CD14-positive monocyte (primary cell): Measurements from ENCODE around the gene CHPT1. TPM values are rescaled to one million over a fixed set of nuclear protein-coding genes. Genes with fewer than 3 reads are reported as not detected.
A peak's percentile ranks its signal among the peaks of the same experiment; 100 is the strongest.

ENCODE experiments used
- DNase-seq, 3 donors: peaks; one replicate each; pipeline ENCODE4 v3.0.0-alpha.2; 2011 to 2022
- H2AFZ ChIP-seq: 2 replicates; pipeline ENCODE4 v1.6.0; 2012; ENCODE audit warnings: mild to moderate bottlenecking, low read depth, low read length, inconsistent platforms; ENCODE audit not compliant: insufficient read depth, poor library complexity, severe bottlenecking
- H3K27ac ChIP-seq, 2 donors: 1 replicate in 1 of 2; 2 replicates in 1 of 2; pipeline ENCODE4 v1.5.1; 2012 to 2013; ENCODE audit warnings: low read length in 2 of 2, control low read depth in 1 of 2, inconsistent platforms in 1 of 2, low read depth in 1 of 2, mild to moderate bottlenecking in 1 of 2
- H3K27me3 ChIP-seq, 2 donors: one replicate each; pipeline versions ENCODE4 v1.6.0 to v1.6.1; 2011 to 2013; ENCODE audit warnings: low read length in 2 of 2; ENCODE audit not compliant: control insufficient read depth in 2 of 2, insufficient read depth in 2 of 2
- H3K36me3 ChIP-seq, 2 donors: replicated peaks in 1 of 2; 1 replicate in 1 of 2; 2 replicates in 1 of 2; pipeline versions ENCODE4 v1.5.1 to v1.6.1; 2012 to 2013; ENCODE audit warnings: low read length in 2 of 2, control low read depth in 1 of 2, inconsistent platforms in 1 of 2, mild to moderate bottlenecking in 1 of 2; ENCODE audit not compliant: insufficient read depth in 2 of 2, control insufficient read depth in 1 of 2
- H3K4me1 ChIP-seq, 2 donors: 1 replicate in 1 of 2; 2 replicates in 1 of 2; pipeline versions ENCODE4 v1.5.1 to v1.6.1; 2012 to 2013; ENCODE audit warnings: low read length in 2 of 2, control low read depth in 1 of 2, inconsistent platforms in 1 of 2, mild to moderate bottlenecking in 1 of 2, moderate library complexity in 1 of 2; ENCODE audit not compliant: insufficient read depth in 2 of 2, control insufficient read depth in 1 of 2
- H3K4me2 ChIP-seq: replicated peaks from 2 replicates; pipeline ENCODE3; 2012; ENCODE audit warnings: low read length, moderate library complexity, mild to moderate bottlenecking; ENCODE audit not compliant: poor library complexity, severe bottlenecking; ENCODE audit errors: extremely low read depth
- H3K4me3 ChIP-seq, 3 experiments: fragments of 200-600 bp in 1 of 3; sonication (generic) in 1 of 3; replicated peaks in 1 of 3; 1 replicate in 2 of 3; 2 replicates in 1 of 3; pipeline ENCODE4 v1.5.1; 2011 to 2013; ENCODE audit warnings: low read length in 3 of 3, mild to moderate bottlenecking in 3 of 3, control low read depth in 2 of 3, low read depth in 2 of 3, inconsistent platforms in 1 of 3, moderate library complexity in 1 of 3
- H3K79me2 ChIP-seq: 2 replicates; pipeline ENCODE4 v1.6.0; 2012; ENCODE audit warnings: mild to moderate bottlenecking, control low read depth, inconsistent platforms, low read length, moderate library complexity; ENCODE audit not compliant: insufficient read depth
- H3K9ac ChIP-seq: 2 replicates; pipeline ENCODE4 v1.6.0; 2017; ENCODE audit warnings: low read length, mild to moderate bottlenecking; ENCODE audit not compliant: insufficient read depth, poor library complexity, severe bottlenecking
- H3K9me3 ChIP-seq, 2 donors: replicated peaks in 1 of 2; 1 replicate in 1 of 2; 2 replicates in 1 of 2; pipeline versions ENCODE4 v1.5.1 to v1.6.1; 2012 to 2013; ENCODE audit warnings: low read length in 2 of 2, control low read depth in 1 of 2; ENCODE audit not compliant: control insufficient read depth in 1 of 2, insufficient read depth in 1 of 2
- H4K20me1 ChIP-seq: 2 replicates; pipeline ENCODE4 v1.6.0; 2012; ENCODE audit warnings: mild to moderate bottlenecking, low read length, control low read depth, moderate library complexity; ENCODE audit not compliant: insufficient read depth
- H3K27ac Mint-ChIP-seq, 7 donors: one replicate each; pipeline ENCODE4 v1.8.0; 2020; ENCODE audit warnings: mild to moderate bottlenecking in 7 of 7, mixed read lengths in 7 of 7, moderate library complexity in 6 of 7, inconsistent platforms in 2 of 7
- H3K27me3 Mint-ChIP-seq, 3 donors: one replicate each; pipeline ENCODE4 v1.8.0; 2021 to 2022; ENCODE audit warnings: low read depth in 3 of 3, mild to moderate bottlenecking in 3 of 3, mixed read lengths in 3 of 3, moderate library complexity in 3 of 3, inconsistent platforms in 1 of 3
- H3K36me3 Mint-ChIP-seq, 2 donors: one replicate each; pipeline ENCODE4 v1.8.0; 2020; ENCODE audit warnings: mixed read lengths in 2 of 2, inconsistent platforms in 1 of 2, mild to moderate bottlenecking in 1 of 2
- H3K4me1 Mint-ChIP-seq: one replicate; pipeline ENCODE4 v1.8.0; 2020; ENCODE audit warnings: mild to moderate bottlenecking, mixed read lengths
- H3K4me3 Mint-ChIP-seq, 2 donors: one replicate each; pipeline ENCODE4 v1.8.0; 2020; ENCODE audit warnings: mild to moderate bottlenecking in 2 of 2, mixed read lengths in 2 of 2, moderate library complexity in 1 of 2
- H3K9me3 Mint-ChIP-seq, 7 donors: one replicate each; pipeline ENCODE4 v1.8.0; 2020 to 2022; ENCODE audit warnings: mixed read lengths in 7 of 7, mild to moderate bottlenecking in 6 of 7, moderate library complexity in 6 of 7, inconsistent platforms in 2 of 7
- CTCF ChIP-seq: fragments of 200-600 bp; IDR thresholded peaks from one replicate; pipeline ENCODE4 v1.8.0; 2022; ENCODE audit warnings: antibody characterized with exemption, mild to moderate bottlenecking
- whole genome bisulfite sequencing: methylation state at CpG from one replicate; pipeline ENCODE4 v1.1.5; 2013; ENCODE audit warnings: missing lambda C conversion rate; ENCODE audit not compliant: insufficient coverage; 5-methylcytosine and 5-hydroxymethylcytosine counted together
- intact Hi-C, 2 donors: fragments of 100-400 bp; cut with micrococcal nuclease; formaldehyde crosslinking; loops; one replicate each; pipeline versions ENCODE4 v1.15.0 to v1.15.1; 2023
- polyA plus RNA-seq, 3 donors: library from polyadenylated mRNA; depleted of rRNA in 1 of 3; unstranded in 2 of 3; stranded (reverse) in 1 of 3; fragments of 300-500 nt in 2 of 3; fragments of >200 nt in 1 of 3; fragmentation: Illumina TruSeq in 2 of 3; gene quantifications; 1 replicate in 2 of 3; 2 replicates in 1 of 3; pipeline ENCODE4 v1.2.3, GENCODE V29; 2012 to 2021

Gene CHPT1
- polyA plus RNA-seq, 3 donors: 30.9 to 92.7 (median 36.7) TPM

- no peak overlapping the region for H3K9ac ChIP-seq
- H3K36me3 ChIP-seq: peaks cover 72 to 98% of the 10 kb centered on the region in 2 donors
- intact Hi-C loops: no loop called here
- no peak overlapping the region for H3K27ac ChIP-seq
- no peak overlapping the region for H3K4me2 ChIP-seq
- H3K79me2 ChIP-seq: no peaks in the 10 kb centered on the region
- H3K4me3 Mint-ChIP-seq: no peak overlapping the region
- no peak overlapping the region for H2AFZ ChIP-seq
- no peaks in the 10 kb centered on the region for H3K4me1 ChIP-seq
- H3K4me3 ChIP-seq: no peak overlapping the region
- H3K4me1 Mint-ChIP-seq: no peaks in the 10 kb centered on the region
- H3K9me3 ChIP-seq: no peaks in the 10 kb centered on the region
- no peaks in the 10 kb centered on the region for H4K20me1 ChIP-seq
- H3K27me3 Mint-ChIP-seq: no peaks in the 10 kb centered on the region
- no peak for TF ChIP-seq CTCF
- H3K36me3 Mint-ChIP-seq: peaks cover 57 to 67% of the 10 kb centered on the region in 2 donors
- no peaks in the 10 kb centered on the region for H3K9me3 Mint-ChIP-seq
- H3K27ac Mint-ChIP-seq: peak overlapping the region in 1 of 7 donors; percentile 21
- H3K27me3 ChIP-seq: no peaks in the 10 kb centered on the region
- DNase-seq: no peak
These were observed 32.4 kb downstream of the CHPT1 start for GRCh38 chr12:101729842-101730241.

DNA sequence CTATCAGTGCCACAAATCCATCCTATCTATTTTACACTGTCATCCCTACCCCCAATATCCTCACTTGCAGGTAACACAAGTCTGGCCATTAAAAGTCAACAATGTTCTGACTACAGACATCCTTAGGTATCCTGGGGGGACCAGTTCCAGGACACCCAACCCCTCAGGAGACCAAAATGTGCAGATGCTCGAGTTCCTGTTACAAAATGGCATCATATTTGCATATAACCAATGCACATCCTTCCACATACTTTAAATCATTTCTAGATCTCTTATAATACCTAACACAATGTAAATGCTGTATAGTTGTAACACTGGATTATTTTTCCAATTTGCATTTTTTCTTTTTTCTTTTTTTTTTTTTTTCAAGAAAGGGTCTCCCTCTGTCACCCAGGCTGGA, 34.9 kb downstream of the CHPT1 start:
- H2AFZ ChIP-seq: no peak overlapping the region
- no peaks in the 10 kb centered on the region for H4K20me1 ChIP-seq
- no peak overlapping the region for H3K27ac ChIP-seq
- H3K4me2 ChIP-seq: no peak overlapping the region
- Mint-ChIP-seq H3K9me3 (no peaks in the 10 kb centered on the region), H3K4me3 (no peak overlapping the region), H3K36me3 (peaks cover 49 to 60% of the 10 kb centered on the region in 2 donors), H3K27ac (no peak overlapping the region), H3K27me3 (peaks cover 0 to 1% (median 0%) of the 10 kb centered on the region in 3 donors), H3K4me1 (no peaks in the 10 kb centered on the region)
- H3K79me2 ChIP-seq: no peaks in the 10 kb centered on the region
- whole genome bisulfite sequencing: no CpG with 5 or more reads among the region's 1 CpG
- DNase-seq: no peak
- TF ChIP-seq CTCF: no peak
- no peak overlapping the region for H3K9ac ChIP-seq
- intact Hi-C loops: no loop called here
- H3K27me3 ChIP-seq: no peaks in the 10 kb centered on the region
- H3K4me3 ChIP-seq: no peak overlapping the region
- H3K36me3 ChIP-seq: peaks cover 64 to 86% of the 10 kb centered on the region in 2 donors
- H3K9me3 ChIP-seq: no peaks in the 10 kb centered on the region
- no peaks in the 10 kb centered on the region for H3K4me1 ChIP-seq
